Heart right ventricle (tissue), 16 donors: ENCODE measurements around the gene CYP26A1. TPM values are rescaled to one million over a fixed set of nuclear protein-coding genes. Genes with fewer than 3 reads are reported as not detected.

Experiments used
- ATAC-seq, 8 donors: fragments of 200-7000 bp; cut with Tn5 transposase; one replicate each; pipeline ENCODE4 v1.9.1; 2020; ENCODE audit warnings: mild to moderate bottlenecking in 8 of 8, moderate library complexity in 8 of 8, moderate number of reproducible peaks in 1 of 8
- DNase-seq, 2 donors: peaks; one replicate each; pipeline ENCODE4 v3.0.0-alpha.2; 2020
- H3K27ac ChIP-seq, 10 donors: fragments of 200-600 bp; sonication (generic) in 2 of 10; one replicate each; pipeline versions ENCODE4 v1.5.0 to v1.8.0; 2020 to 2022; ENCODE audit warnings: mild to moderate bottlenecking in 3 of 10
- H3K27me3 ChIP-seq, 7 donors: fragments of 200-600 bp; one replicate each; pipeline ENCODE4 v1.8.0; 2021 to 2022; ENCODE audit warnings: mild to moderate bottlenecking in 2 of 7
- H3K36me3 ChIP-seq, 9 donors: fragments of 200-600 bp; sonication (generic) in 1 of 9; one replicate each; pipeline versions ENCODE4 v1.5.0 to v1.8.0; 2020 to 2022; ENCODE audit warnings: mild to moderate bottlenecking in 2 of 9
- H3K4me1 ChIP-seq, 9 donors: fragments of 200-600 bp; sonication (generic) in 1 of 9; one replicate each; pipeline versions ENCODE4 v1.5.0 to v1.8.0; 2020 to 2022; ENCODE audit warnings: mild to moderate bottlenecking in 4 of 9
- H3K4me3 ChIP-seq, 10 donors: fragments of 200-600 bp; sonication (generic) in 2 of 10; one replicate each; pipeline versions ENCODE4 v1.5.0 to v1.8.0; 2020 to 2022; ENCODE audit warnings: mild to moderate bottlenecking in 7 of 10, moderate library complexity in 2 of 10
- H3K9me3 ChIP-seq, 11 donors: fragments of 200-600 bp in 10 of 11; sonication (generic) in 2 of 11; one replicate each; pipeline versions ENCODE4 v1.5.0 to v1.8.0; 2013 to 2022; ENCODE audit warnings: mild to moderate bottlenecking in 2 of 11, control low read depth in 1 of 11, moderate library complexity in 1 of 11
- WGBS, 2 donors: extraction: QIAGEN DNeasy Blood & Tissue Kit; methylation state at CpG; one replicate each; pipeline ENCODE4 v1.1.7; 2013; ENCODE audit warnings: inconsistent platforms in 1 of 2; 5-methylcytosine and 5-hydroxymethylcytosine counted together
- intact Hi-C, 10 donors: fragments of 100-400 bp; cut with DNase I; formaldehyde crosslinking; loops; one replicate each; pipeline versions ENCODE4 v1.11.1 to v1.14.2; 2022
- polyA plus RNA-seq, 2 donors: library from polyadenylated mRNA; stranded (reverse); fragments of 200-250 nt; gene quantifications; one replicate each; pipeline ENCODE4 v1.2.3, GENCODE V29; 2013
- total RNA-seq, 10 donors: library from RNA; stranded (reverse); fragmentation: NEBNext Ultra II Directional in 3 of 10; extraction: Animal tissue kit (Norgen Biotek cat#: 25700) in 3 of 10; gene quantifications; one replicate each; pipeline versions ENCODE4 v1.2.1 to v1.2.4, GENCODE V29; 2021 to 2023
- TF ChIP-seq, protein P1 (sequence below), 9 donors: fragments of 200-600 bp; sonication (generic) in 2 of 9; IDR thresholded peaks; one replicate each; pipeline versions ENCODE4 v1.5.0 to v1.8.0; 2021 to 2022; ENCODE audit warnings: antibody characterized with exemption in 9 of 9, mild to moderate bottlenecking in 5 of 9, moderate library complexity in 1 of 9
- donor health status: Arrhythmogenic right ventricular cardiomyopathy.
- donor health status: ischemic (EF 13 %, LVEDD 7.1; RV severe dilation, severe dysfunction).
- donor health status: healthy with polysubstance abuse.
- donor health status: DM: no; HTN: yes; CAD: no.
- donor health status: DM: no; HTN: no; CAD: no.
- donor health status: ischemic (EF 25% LVEDD 6.9; RV normal size, moderate dysfunction).
- donor health status: ischemic (EF 25% LVEDD 5.7; RV mildly dilated, moderate dysfunction).
- donor health status: healthy.
- donor health status: DM: yes; HTN: yes; CAD: no.
- donor health status: Ischemic cardiomyopathy.
- donor health status: ischemic (EF 35%, LVEDD 5.7; RV mildly dilated, moderate dysfunction).
- donor health status: nonischemic (EF 11% LVEDD 7.7; RV severe dilation, severe dysfunction).
- donor health status: DM: yes; HTN: yes; CAD: no.
- donor health status: PGD.
- donor health status: ischemic (EF 29% LVEDD 5.4; RV normal size, mild dysfunction).
- donor health status: nonischemic (EF 23%, LVEDD 6.1; RV moderate dilation, normal function).

Gene CYP26A1
- total and polyA plus RNA-seq, 12 donors: not detected

DNA sequence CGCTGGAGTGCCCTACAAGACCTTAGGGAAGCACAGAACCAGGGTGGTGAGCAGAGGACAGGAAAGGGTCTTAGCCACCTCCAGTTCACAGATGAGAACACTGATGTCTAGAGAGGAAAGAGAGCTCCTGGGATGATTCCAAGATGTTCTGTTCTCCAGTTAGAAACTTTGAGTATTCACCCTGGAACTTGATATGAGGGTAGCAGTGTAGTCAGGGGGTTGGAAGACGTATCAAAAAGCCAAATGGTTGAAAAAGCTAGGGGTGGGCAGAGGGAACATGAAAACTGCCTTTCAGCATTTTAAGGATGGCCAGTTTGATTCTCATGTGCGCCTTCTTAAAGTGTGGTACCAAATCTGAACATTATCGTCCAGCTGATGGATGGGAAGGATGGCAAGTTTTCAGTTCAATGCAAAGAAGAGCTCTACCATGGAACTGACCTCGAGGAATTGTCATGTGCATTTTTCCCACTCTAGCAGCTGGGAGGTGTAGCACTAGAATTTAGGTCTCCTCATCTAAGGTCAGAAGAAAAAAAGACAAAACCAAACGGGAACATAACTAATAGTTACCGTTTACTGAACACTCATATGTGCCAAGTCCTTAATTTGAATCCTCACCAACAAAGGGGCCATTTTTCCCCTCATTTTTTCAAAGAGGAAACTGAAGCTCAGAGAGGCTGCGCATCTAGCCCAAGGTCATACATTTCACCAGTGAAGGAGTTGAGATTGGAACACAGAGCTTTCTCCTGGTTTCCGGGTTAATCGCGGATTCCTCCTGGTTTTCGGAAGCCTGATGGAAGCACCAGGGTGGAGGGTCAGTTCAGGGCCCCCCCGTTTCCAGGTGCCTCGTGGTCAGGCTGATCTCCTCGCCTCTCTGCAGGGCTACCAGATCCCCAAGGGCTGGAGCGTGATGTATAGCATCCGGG is 6.0 kb upstream of the CYP26A1 start:
- Histone ChIP-seq H3K4me1 (peaks cover 7 to 38% (median 29%) of the 10 kb centered on the region in 9 donors), H3K4me3 (peak overlapping the region in 3 of 10 donors; percentile 19 to 31 (median 22)), H3K27ac (no peak overlapping the region), H3K27me3 (peaks cover 17 to 100% (median 97%) of the 10 kb centered on the region in 7 donors), H3K9me3 (no peaks in the 10 kb centered on the region), H3K36me3 (no peaks in the 10 kb centered on the region)
- DNase-seq: no peak
- intact Hi-C loops: no loop called here
- TF ChIP-seq, protein P1, sequence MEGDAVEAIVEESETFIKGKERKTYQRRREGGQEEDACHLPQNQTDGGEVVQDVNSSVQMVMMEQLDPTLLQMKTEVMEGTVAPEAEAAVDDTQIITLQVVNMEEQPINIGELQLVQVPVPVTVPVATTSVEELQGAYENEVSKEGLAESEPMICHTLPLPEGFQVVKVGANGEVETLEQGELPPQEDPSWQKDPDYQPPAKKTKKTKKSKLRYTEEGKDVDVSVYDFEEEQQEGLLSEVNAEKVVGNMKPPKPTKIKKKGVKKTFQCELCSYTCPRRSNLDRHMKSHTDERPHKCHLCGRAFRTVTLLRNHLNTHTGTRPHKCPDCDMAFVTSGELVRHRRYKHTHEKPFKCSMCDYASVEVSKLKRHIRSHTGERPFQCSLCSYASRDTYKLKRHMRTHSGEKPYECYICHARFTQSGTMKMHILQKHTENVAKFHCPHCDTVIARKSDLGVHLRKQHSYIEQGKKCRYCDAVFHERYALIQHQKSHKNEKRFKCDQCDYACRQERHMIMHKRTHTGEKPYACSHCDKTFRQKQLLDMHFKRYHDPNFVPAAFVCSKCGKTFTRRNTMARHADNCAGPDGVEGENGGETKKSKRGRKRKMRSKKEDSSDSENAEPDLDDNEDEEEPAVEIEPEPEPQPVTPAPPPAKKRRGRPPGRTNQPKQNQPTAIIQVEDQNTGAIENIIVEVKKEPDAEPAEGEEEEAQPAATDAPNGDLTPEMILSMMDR (IDR thresholded peaks at IDR 0.05): no peak
- ATAC-seq: no peak
- 7 to 13% methylated on average over 17 of the region's 17 CpGs for WGBS, 2 donors

DNA sequence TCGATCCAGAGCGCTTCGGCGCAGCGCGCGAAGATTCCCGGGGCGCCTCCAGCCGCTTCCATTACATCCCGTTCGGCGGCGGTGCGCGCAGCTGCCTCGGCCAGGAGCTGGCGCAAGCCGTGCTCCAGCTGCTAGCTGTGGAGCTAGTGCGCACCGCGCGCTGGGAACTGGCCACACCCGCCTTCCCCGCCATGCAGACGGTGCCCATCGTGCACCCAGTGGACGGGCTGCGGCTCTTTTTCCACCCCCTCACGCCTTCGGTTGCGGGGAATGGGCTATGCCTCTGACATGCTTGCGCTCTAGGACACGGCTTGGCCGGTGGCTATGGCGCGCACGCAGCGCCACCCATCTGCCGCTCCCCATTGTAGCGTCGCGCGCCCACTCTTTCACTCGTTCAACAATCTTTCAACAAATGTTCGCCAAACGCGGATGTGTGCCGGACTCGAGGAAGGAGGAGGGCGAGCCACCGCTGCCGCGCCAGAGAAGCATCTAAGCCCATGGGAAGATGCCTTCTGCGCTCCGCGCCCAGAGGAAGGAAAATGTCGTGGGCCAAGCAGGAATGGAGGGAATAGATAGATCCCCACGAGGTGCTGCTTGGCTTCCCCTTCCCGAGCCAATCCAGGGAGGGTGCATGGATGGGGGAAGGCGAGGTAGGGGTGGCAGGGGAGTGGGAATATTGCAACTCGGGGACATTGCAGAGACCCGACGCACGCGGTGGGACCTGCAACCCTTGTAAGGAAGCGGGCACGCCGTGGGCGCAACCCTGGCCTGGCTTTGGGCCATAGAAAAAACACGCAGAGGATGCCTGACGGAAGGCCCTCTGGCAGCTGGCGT is 5.1 kb upstream of the CYP26A1 start:
- Histone ChIP-seq H3K9me3 (no peaks in the 10 kb centered on the region), H3K27me3 (peaks cover 22 to 100% (median 97%) of the 10 kb centered on the region in 7 donors), H3K36me3 (no peaks in the 10 kb centered on the region), H3K4me1 (peaks cover 7 to 40% (median 31%) of the 10 kb centered on the region in 9 donors), H3K4me3 (peak overlapping the region in 5 of 10 donors; percentile 19 to 31 (median 20)), H3K27ac (no peak overlapping the region)
- WGBS, 2 donors: 2 to 3% methylated on average over 73 of the region's 73 CpGs
- intact Hi-C loops: no loop called here
- TF ChIP-seq, protein P1 (IDR thresholded peaks at IDR 0.05): peak in 1 of 9 donors; percentile 19
- peak in 3 of 8 donors; percentile 14 to 41 (median 25) for ATAC-seq
- no peak for DNase-seq

DNA sequence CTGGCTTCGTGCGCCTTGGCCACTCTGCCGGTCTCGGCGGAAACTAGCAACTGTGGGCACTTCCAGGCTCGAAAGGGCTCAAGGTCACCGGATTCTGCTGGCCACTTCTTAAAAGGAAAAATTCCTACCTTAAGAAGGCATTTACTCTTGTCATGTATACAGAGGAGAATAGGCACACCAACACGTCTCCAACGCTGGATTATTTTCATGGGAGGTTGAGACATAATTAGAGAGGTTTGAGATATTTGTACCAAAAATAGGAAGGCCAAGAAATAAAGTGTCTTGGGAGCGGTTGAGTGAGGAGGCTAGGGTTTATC is 4.5 kb upstream of the CYP26A1 start:
- no peaks in the 10 kb centered on the region for H3K9me3 ChIP-seq
- intact Hi-C loops: no loop called here
- TF ChIP-seq, protein P1 (IDR thresholded peaks at IDR 0.05): no peak
- H3K4me3 ChIP-seq: no peak overlapping the region
- no peak overlapping the region for H3K27ac ChIP-seq
- no peak for ATAC-seq
- peaks cover 7 to 46% (median 37%) of the 10 kb centered on the region in 9 donors for H3K4me1 ChIP-seq
- peaks cover 26 to 100% (median 97%) of the 10 kb centered on the region in 7 donors for H3K27me3 ChIP-seq
- H3K36me3 ChIP-seq: no peaks in the 10 kb centered on the region
- 28 to 29% methylated on average over 10 of the region's 10 CpGs for WGBS, 2 donors
- DNase-seq: no peak
